ENCODE results near the gene KRT15. TPM values are rescaled to one million over a fixed set of nuclear protein-coding genes. Genes with fewer than 3 reads are reported as not detected.

The KRT15 gene
- total and polyA plus RNA-seq, 2 of the 8 experiments (the other 6 are each of a cell fraction or from before 2014, with no cell fraction given), result 0.11 to 0.13 TPM

DNA sequence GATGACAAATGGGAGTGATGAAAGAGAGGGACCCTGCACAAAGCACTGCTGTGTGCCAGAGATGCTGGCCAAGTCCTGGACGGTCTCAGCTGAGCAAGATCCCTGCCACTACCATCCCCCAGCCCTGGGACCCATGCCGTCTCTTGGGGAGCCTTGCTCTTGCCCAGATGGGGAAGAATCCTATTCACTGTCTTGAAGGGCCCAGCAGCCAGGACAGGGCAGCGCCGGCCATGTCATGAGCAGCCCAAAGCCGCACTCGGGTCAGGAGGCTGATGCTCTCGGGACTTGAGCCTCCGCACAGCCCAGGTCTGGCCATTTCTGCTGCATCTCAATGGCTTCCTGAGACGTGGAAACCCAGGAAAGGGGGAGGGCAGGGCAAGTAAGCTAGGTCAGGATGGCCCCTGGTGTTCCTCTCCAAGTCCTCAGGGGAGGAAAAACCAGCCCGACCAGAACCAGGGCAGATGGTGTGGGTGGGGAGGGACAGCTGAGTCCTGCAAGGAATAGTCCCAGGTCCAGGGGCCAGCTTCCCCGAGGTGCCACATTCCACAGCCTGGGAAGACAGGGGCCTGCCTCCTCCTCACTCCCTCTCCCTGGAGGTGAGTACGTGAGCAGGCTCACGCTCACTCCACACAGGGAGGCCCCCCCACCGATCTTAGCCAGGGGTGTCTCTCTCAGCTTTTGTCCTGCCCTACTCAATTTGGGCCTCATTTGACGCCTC lies 17.2 kb upstream of the KRT15 start:
- H3K36me3 ChIP-seq (ENCODE audit: control insufficient read depth in 2 of 4, insufficient read depth in 4 of 4, low read length in 3 of 4), result no peaks in the 10 kb centered on the region
- H2AK5ac ChIP-seq (ENCODE audit: low read depth, low read length), result no peak overlapping the region
- no peak overlapping the region for H3K23ac ChIP-seq (ENCODE audit: insufficient read length)
- H3K4ac ChIP-seq (replicated peaks; ENCODE audit: insufficient read length, low read depth, low read length), result no peak overlapping the region
- no peak overlapping the region for H3K56ac ChIP-seq (replicated peaks; ENCODE audit: insufficient read length, low read depth, low read length)
- DNase-seq (ENCODE audit: low read depth in 1 of 2, low spot score in 2 of 2) (no peak), FAIRE-seq (no peak)
- ChIA-PET POLR2A (ENCODE audit: partially characterized antibody) (interaction anchor here (1.1 to 16.2 kb wide), 5 partner anchors 8 to 153 kb away, joined by 4 to 293 read pairs (median 5); partner anchors contain the start of gene KRT19), CTCF (ENCODE audit: partially characterized antibody) (interaction anchor here (0.7 to 5.5 kb wide), 13 partner anchors 8 to 214 kb away, joined by 3 to 48 read pairs (median 3); no protein-coding TSS in a partner anchor)
- no peak overlapping the region for H3K4me3 ChIP-seq (ENCODE audit: extremely low read depth in 1 of 4, insufficient read depth in 2 of 4, low read depth in 3 of 4, low read length in 4 of 4)
- H3K9me3 ChIP-seq (ENCODE audit: insufficient read depth in 2 of 2, low read depth in 1 of 2, low read length in 1 of 2), result no peaks in the 10 kb centered on the region
- H3K9ac ChIP-seq (replicated peaks in 1 of 4; ENCODE audit: extremely low read depth in 1 of 4, low read depth in 3 of 4, low read length in 3 of 4), result no peak overlapping the region
- H4K8ac ChIP-seq (ENCODE audit: extremely low read depth, insufficient read depth, low read length), result no peak overlapping the region; the same call in 1 of the 2 replicates
- H4K91ac ChIP-seq (replicated peaks; ENCODE audit: insufficient read length, low read length), result peak overlapping the region; percentile 7
- no peak overlapping the region for H2BK20ac ChIP-seq (ENCODE audit: low read length)
- H2BK120ac ChIP-seq (replicated peaks; ENCODE audit: low read depth, low read length), result no peak overlapping the region
- H4K5ac ChIP-seq (ENCODE audit: insufficient read length, low read depth, low read length), result no peak overlapping the region
- no peaks in the 10 kb centered on the region for H3K79me1 ChIP-seq (ENCODE audit: low read depth, low read length)
- no peak overlapping the region for H2BK12ac ChIP-seq (ENCODE audit: low read depth, low read length)
- no peaks in the 10 kb centered on the region for H4K20me1 ChIP-seq (replicated peaks in 1 of 2; ENCODE audit: control insufficient read depth in 1 of 2, insufficient read depth in 2 of 2, low read length in 2 of 2)
- H3K14ac ChIP-seq (ENCODE audit: insufficient read length), result no peak overlapping the region
- no peak overlapping the region for H2BK15ac ChIP-seq (ENCODE audit: low read length)
- peak overlapping the region; percentile 1; the same call in 1 of the 2 replicates for H2BK5ac ChIP-seq (ENCODE audit: low read depth, low read length)
- H3K23me2 ChIP-seq (ENCODE audit: low read depth, low read length), result no peaks in the 10 kb centered on the region
- H3K27ac ChIP-seq (ENCODE audit: low read depth, low read length), result no peak overlapping the region
- no peaks in the 10 kb centered on the region; a peak in 1 of 7 replicates for H3K27me3 ChIP-seq (replicated peaks in 1 of 4; ENCODE audit: control insufficient read depth in 3 of 4, extremely low read depth in 1 of 4, insufficient read depth in 3 of 4, low read length in 3 of 4)
- H2AFZ ChIP-seq (ENCODE audit: low read length), result no peak overlapping the region
- H3K79me2 ChIP-seq (ENCODE audit: control insufficient read depth in 1 of 2, insufficient read depth in 2 of 2, low read length in 2 of 2), result no peaks in the 10 kb centered on the region
- no peak overlapping the region for H3K18ac ChIP-seq (ENCODE audit: extremely low read depth, low read length)
- peak overlapping the region in 1 of 2 experiments; percentile 30; a peak in 1 of 4 replicates for H3K4me2 ChIP-seq (ENCODE audit: insufficient read depth in 1 of 2, low read depth in 2 of 2, low read length in 2 of 2)
- 82% methylated on average over 15 of the region's 15 CpGs; no CpG with 5 or more reads in 1 of the 2 experiments for WGBS, 2 experiments (ENCODE audit: extremely low coverage in 1 of 2, insufficient coverage in 1 of 2, insufficient read length in 1 of 2, insufficient replicate concordance in 2 of 2, low coverage in 1 of 2, low lambda C conversion rate in 2 of 2, missing lambda C conversion rate in 1 of 2)
- H3K4me1 ChIP-seq (replicated peaks in 1 of 4; ENCODE audit: control insufficient read depth in 3 of 4, insufficient read depth in 4 of 4, low read length in 3 of 4), result peaks cover 10 to 23% (median 15%) of the 10 kb centered on the region in 4 experiments
- no peak for TF ChIP-seq GABPA (IDR thresholded peaks at IDR 0.05; ENCODE audit: borderline replicate concordance, insufficient read depth, low read length)
- no peak for TF ChIP-seq SP2 (IDR thresholded peaks at IDR 0.05; ENCODE audit: low read length)
- TF ChIP-seq TAF7 (optimal IDR thresholded peaks at IDR 0.05; ENCODE audit: borderline replicate concordance, low read depth, low read length), result no peak
- no peak for TF ChIP-seq RXRA (IDR thresholded peaks at IDR 0.05; ENCODE audit: insufficient read depth, low read depth, low read length)
- TF ChIP-seq E2F6 (IDR thresholded peaks at IDR 0.05), result no peak
- no peak for TF ChIP-seq EZH2 (IDR thresholded peaks at IDR 0.05; ENCODE audit: low read depth, low read length, severe bottlenecking)
- no peak for TF ChIP-seq PHF8 (conservative IDR thresholded peaks at IDR 0.05; ENCODE audit: low read depth, low read length)
- TF ChIP-seq BRCA1 (IDR thresholded peaks at IDR 0.05; ENCODE audit: low read depth, low read length), result no peak
- no peak for TF ChIP-seq POU5F1 (IDR thresholded peaks at IDR 0.05; ENCODE audit: low read depth, low read length)
- no peak for TF ChIP-seq SIRT6 (IDR thresholded peaks at IDR 0.05; ENCODE audit: low read length)
- TF ChIP-seq RFX5 (IDR thresholded peaks at IDR 0.05; ENCODE audit: borderline replicate concordance, low read depth, low read length), result no peak
- no peak for TF ChIP-seq YY1 (IDR thresholded peaks at IDR 0.05; ENCODE audit: low read depth, low read length)
